Measurements from ENCODE around the gene PIANP.

DNA sequence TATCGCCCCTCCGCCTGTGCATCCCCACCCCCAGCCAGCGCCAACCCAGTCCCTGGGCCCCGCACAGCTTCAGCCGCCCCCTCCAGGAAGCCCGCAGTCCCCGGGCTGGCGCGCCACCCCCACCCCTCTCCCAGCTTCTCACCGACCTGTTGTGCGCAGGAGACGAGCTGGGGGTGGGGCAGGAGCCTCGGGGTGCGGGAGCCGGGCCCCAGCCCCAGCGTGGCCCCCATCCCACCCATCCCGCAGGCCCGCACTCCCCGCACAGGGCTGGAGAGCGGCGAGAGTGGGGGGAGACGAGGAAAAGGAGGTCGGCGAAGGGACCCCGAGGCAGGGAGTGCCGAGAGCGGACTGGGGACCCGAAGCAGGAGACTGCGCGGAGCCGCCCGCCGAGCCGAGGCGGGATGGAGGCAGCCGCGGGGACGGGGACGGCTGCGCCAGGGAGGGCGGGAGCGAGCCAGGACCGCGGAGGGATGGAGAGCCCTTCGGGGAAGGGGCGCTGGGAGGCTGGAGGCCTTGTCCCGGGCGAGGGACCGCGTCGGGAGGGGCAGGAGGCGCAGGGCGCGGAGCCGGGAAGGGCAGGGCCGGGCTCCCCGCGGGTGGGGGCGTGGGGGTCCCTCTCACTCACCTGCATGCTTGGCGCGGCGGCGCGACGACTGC lies 498 bp downstream of the PIANP start:
- TF ChIP-seq, protein P1, sequence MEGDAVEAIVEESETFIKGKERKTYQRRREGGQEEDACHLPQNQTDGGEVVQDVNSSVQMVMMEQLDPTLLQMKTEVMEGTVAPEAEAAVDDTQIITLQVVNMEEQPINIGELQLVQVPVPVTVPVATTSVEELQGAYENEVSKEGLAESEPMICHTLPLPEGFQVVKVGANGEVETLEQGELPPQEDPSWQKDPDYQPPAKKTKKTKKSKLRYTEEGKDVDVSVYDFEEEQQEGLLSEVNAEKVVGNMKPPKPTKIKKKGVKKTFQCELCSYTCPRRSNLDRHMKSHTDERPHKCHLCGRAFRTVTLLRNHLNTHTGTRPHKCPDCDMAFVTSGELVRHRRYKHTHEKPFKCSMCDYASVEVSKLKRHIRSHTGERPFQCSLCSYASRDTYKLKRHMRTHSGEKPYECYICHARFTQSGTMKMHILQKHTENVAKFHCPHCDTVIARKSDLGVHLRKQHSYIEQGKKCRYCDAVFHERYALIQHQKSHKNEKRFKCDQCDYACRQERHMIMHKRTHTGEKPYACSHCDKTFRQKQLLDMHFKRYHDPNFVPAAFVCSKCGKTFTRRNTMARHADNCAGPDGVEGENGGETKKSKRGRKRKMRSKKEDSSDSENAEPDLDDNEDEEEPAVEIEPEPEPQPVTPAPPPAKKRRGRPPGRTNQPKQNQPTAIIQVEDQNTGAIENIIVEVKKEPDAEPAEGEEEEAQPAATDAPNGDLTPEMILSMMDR (IDR thresholded peaks at IDR 0.05; ENCODE audit: insufficient read depth, low read depth, low read length) = no peak
- TF ChIP-seq EZH2 (IDR thresholded peaks at IDR 0.05; ENCODE audit: insufficient read depth, low read length) = no peak
